Tongue (tissue), 2 donors: ENCODE data around the gene UCN. TPM values are rescaled to one million over a fixed set of nuclear protein-coding genes. Genes with fewer than 3 reads are reported as not detected.
"Not testable (repeated sequence)": the region's sequence is repeated elsewhere in the genome, so short reads cannot be mapped to it uniquely, and the experiment has no call there.

Experiments
- DNase-seq: peaks from one replicate; pipeline ENCODE4 v3.0.0-alpha.2; 2015
- total RNA-seq: library from RNA; depleted of rRNA; stranded (reverse); fragments of >200 nt; gene quantifications from one replicate; pipeline ENCODE4 v1.2.3, GENCODE V29; 2014

Gene UCN
- total RNA-seq, 1 donor from 2014 or later: not detected

DNA sequence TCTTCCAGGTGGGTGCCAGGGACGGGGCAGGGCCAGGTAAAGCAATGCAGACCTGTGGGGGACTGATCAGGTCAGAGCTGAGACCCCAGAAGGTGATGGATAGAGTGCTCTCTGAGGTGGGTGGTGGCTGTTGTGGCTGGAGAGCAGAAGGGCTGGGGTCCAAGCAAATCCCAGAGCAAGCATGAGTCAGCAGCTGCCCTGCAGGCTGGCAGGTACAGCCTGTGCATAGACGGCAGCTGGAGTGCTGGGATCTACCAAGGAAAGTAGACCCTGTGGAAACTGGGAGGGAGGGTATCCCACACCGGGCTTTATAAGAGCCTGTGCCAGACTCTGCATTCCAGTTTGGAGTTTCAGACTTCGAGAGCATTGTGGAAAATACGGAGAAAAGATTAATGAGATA, 25.4 kb downstream of the UCN start:
- peak; percentile 32 for DNase-seq

DNA sequence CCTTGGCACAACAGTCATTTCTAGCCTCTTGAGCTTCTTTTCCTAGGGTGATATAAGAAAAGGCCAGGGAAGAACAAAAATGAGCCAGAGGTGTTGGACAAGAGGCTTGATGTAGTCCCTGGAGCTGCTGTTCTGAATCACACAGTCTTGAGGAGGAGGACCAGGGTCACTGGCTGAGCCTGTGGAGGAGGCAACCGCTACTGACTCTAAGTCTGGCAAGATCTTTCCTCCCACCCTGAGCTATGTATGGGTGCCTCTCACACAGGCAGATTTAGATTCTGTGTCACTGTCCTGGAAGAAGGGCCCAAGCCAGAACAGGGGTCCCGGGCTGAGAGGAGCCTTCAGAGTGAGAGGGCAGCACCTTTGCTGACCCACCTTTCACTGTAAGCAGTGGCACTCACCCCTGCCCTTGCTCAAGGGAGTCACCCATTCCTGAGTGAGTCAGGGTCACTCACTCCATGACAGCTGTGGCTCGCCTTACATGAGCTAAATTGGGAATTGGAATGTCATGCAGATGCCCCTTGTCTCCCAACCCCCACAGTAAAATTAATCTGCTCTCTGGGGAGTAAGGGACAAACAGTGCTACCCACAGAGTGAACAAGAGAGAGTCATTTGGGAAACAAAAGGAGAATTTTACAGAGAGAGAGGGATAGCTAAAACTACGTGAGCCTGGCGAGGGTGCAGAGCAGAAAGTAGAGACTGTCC, 26.2 kb downstream of the UCN start, which contains the start of gene TRIM54:
Gene TRIM54 (plus strand): TSS at position 575 of the 705 bp plus-strand sequence. CDS start 303 bp downstream, outside the sequence.
- DNase-seq: peak; percentile 75

DNA sequence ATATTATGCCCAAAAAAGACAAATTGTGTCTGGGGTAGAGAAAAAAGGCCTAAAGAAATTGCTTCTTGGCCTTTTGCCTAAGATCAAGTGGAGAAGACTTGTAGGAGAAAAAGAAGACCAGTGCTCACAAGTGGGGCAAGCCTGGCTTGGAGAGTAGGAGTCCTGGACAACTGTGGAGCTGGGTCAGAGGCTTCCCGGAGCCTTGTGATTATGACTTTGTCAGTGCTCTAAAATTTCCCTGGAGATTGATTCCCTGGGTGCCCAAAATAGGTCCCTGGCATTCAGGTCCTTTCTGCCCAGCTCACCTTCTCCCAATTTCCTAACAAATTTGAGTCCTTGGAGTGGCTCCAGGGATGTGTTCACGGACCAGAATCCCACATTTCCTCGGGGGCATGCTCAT, 26.8 kb downstream of the UCN start:
- DNase-seq: no peak

DNA sequence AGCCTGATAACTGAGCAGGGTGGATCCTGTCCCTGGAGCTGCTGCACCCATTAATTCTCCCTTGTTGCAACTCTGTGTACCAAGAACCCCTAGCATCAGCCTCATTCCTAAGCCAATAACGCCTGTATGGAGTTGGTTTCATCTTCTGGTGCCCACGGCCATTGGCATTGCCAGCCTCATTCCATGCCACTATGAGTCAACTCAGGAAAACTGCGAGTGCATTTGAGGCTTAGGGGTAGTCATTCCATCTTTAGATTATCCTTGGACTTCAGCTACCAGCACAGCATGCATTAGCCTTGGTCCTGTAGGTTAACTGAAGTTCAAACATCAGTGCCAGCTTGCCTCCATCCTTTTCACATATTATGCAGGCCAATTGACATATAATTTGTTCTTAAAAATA, 27.4 kb downstream of the UCN start:
- no peak for DNase-seq

DNA sequence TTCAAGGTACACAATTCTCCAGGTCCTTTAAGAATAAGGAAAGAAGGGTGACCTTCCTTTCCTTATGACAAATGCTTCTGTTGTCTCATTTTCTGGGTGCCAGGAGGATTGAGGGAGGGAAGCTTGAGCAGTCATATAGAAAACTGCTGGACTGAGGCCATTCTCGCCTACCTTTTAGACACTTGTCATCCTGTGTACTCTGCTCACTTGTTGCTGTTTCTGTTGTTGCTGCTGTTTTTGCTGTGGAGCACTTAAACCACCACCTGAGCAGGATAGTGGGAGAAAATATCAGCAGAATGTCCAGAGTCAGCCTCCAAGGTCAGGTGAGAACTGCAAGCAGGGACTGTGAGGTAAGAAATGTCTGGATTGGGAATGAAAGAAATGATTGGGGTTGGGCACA, 30.2 kb downstream of the UCN start:
- DNase-seq: no peak

DNA sequence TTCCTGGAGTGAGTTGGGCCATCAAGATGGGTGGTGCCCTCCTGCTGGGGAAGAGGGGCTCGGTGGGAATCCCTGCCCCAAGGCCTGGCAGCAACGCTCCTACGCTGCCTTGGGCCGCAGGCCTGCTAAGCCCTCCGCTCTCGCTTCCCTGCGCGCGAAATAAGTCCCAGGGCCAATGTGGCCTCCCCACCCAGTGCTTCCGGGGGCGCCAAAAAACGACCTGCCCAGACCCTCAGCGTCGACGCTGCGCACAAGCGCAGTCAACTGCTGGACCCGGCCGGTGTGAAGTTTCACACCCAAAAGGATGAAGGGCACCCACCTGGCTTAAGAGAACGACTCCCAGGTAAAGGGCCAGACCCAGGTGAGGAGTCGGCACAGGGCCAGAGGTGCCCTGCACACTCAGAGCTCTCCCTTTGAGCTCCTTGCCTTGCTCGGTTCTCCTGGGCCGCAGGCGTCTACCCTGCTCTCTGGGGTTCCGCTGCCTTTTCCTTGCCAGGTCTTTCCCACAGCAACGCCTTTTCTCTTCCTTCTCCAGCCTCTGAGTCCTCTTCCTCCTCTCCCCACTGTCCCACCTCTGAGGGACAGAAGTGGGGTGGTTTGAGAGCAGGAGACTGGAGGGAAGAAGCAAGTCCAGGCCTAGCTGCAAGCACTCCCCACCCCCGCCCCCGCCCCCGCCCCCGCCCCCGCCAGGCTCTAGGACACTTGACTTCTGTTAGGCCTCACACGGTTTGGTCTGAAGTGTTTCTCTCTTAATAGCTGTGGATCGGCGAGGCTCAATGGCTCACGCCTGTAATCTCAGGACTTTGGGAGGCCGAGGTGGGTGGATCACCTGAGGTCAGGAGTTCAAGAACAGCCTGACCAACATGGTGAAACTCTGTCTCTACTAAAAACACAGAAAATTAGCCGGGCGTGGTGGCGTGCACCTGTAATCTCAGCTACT, 32.8 kb downstream of the UCN start, which contains the start of gene DNAJC5G:
Gene DNAJC5G (plus strand): TSS at position 223 of the 940 bp plus-strand sequence. CDS start 1,296 bp downstream, outside the sequence.
- no peak for DNase-seq

DNA sequence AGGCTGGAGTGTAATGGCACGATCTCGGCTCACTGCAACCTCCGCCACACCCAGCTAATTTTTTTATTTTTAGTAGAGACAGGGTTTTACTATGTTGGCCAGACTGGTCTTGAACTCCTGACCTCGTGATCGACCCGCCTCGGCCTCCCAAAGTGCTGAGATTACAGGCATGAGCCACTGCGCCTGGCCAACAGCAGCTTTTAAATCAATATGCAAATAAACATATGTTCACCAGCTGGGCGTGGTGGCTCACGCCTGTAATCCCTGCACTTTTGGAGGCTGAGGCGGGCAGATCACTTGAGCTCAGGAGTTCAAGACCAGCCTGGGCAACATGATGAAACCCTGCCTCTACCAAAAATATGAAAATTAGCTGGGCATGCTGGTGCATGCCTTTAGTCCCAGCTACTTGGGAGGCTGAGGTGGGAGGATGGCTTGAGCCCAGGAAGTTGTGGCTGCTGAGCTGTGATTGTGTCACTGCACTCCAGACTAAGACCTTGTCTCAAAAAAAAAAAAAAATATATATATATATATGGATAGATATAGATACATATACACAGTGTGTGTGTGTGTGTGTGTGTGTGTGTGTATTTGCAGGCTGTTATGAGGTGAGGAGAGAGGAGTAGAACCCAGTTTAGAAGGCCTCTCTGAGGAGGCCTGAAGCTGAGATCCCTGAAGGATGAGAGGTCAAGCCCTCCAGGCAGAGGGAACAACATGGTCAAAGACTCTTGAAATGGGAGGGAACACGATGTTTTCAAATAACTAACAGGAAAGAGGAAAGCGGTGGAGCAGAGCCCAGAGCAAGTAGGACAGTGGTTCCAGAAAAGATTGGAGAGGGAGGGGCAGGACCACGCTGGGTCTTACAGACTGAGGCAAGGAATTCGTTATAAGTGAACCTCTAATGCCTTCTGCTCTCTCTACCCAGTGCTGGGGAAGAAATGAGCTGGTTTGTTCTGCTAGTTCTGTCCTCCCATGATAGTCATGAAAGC, 35.4 kb downstream of the UCN start:
- DNase-seq: not testable (repeated sequence)

DNA sequence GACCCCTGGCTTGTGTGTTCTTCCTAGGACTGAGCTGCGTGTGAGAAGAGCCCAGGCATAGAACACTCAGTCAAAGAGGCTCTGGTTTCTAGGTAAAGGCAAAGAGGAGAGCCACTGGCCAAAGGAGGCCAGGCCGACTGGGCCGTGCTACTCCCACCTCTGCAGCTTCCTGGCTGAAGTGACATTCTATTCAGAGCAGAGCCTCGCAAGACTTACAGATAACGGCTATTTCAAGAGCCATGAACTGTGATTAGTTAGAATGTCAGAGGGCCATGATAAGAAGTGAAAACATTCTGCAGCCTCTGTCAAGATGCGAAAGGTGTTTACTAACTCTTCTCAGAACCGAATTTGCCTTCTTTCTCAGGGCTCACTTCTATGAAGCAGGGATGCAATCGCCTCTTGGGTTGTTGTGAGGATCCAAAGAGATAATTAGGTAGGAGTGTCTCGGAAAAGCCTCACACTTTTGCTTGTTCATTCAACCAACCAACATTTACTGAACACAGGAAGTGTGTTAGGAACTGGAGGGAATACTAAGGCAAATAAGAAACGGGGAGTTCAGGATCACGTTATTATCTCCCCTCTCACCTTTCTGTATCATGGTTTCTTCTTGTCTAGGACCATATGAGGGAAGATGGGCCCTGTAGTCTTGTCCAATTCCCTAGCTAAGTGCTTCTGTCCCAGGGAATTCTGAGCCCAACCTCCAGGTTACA, 36.5 kb downstream of the UCN start:
- no peak for DNase-seq

DNA sequence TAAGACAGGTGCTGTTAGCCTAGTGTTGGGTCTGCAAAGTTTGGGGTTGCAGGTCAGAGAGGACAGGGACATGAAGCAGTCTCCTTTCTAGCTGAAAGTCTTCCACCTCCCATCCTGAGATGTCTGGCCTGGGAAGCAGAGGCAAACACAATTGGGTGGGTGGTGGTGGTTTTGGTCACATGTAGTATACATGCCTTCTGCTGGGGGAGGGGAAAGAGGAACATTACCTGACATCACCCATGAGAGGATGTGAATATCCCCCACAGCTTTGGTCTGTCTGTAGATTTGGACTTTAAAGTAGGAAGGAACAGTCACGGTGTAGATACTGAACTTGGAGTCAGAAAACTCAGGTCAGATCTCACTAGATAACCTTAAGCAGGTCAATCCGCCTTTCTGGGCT, 37.6 kb downstream of the UCN start:
- DNase-seq: no peak

DNA sequence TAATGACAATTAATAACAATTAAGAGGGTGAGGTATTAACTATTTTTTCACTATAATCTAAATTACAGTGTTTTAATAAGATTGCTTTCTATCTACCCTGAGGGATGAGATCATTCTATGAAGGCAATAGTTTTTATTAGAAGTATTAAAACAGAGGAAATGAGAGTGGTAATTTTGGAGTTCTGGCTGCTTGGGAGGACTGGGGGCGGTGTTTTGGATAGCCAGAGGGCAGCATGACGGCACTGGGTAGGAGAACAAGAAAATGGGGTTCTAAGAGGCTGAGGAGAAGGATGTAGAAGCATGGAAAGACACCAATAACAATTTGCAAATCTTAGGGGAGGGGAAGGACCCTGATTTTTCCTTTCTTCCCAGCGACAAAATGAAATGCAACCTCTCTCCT, 38.1 kb downstream of the UCN start:
- no peak for DNase-seq

DNA sequence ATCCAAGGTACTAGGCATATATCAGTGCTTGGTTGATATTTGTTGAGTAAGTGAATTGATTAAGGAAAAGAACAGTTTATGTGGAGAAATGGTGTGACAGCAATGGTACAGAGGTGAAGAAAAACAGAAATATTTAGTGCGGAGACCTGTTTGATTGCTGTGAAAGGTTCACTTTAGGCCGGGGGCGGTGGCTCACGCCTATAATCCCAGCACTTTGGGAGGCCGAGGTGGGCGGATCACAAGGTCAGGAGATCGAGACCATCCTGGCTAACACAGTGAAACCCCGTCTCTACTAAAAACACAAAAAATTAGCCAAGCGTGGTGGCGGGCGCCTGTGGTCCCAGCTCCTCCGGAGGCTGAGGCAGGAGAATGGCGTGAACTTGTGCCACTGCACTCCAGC, 39.9 kb downstream of the UCN start:
- DNase-seq: not testable (repeated sequence)

DNA sequence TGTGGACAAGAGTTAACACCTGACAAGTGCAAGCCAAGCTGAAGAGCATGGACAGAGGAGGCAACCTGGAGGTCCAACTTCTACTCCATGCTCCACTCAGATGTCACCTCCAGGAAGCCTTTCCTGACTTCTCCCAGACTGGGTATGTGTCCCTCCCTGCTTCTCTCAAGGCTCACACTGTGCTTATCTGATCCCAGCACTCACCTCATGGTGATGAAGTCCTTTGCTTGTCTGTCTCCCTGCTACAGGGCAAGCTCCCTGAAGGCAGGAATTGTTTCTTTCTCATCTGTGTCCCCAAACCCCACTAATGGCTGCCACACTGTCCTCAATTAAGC, 42.7 kb downstream of the UCN start:
- no peak for DNase-seq

DNA sequence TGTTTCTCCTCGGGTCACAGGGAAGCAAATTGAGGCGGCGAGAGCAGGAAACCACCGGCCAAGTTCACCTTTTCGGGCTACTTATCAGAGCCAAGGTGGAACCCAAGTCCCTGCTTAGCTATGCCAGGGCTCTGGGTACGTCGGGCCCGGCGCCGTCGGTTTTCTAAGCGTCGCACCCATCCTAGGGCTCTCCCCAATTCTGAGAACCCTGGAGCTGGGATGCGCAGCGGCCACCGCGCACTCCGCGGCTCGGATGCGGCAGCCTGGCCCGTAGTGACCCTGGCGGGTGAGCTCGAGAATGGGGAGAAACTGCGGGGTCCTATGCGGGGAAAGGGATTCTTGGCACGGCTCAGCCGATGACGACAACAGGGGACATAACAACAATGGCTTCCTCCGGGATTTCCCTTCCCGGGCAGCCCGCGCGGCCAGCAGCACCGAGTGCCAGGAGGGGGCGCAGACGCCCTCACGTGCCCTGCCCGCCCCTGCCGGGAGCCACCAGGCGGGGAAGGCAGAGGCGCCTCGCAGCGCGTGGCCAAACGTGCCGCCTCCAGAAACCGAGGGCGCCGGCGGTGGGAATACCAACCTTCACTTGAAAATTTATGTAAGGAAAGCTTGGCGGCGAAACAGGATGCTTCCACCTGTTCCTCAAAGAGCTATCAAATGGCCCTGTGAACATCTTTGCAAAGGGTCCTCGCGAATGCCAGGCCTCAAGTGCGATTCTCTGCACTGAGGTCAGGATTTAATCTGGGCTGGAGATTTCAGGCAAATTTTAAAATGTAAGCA, 43.3 kb downstream of the UCN start:
- DNase-seq: peak; percentile 80

DNA sequence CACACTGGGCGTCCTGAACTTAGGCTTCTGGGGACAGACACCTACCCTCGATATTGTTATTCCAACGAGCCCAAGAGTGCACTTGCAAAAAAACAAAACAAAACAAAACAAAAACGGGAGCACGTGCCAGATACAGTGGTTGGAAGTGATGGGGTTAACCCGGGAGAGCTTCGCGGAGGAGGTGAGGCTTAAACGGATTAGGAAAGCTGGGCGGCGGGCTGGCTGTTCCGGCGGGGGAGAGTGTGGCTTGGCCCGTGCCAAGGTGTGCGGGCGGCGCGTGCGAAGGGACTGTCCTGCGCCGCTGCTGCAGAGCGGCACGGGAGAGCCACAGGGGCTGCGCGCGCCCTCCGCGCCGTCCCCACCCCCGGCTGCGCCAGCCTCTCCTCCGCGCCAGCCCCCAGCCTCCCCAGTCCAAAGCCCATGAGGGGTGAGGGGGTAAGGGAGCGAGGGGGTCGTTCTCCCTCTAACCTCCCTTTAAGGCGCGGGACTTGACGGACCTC, 43.9 kb downstream of the UCN start:
- DNase-seq: no peak

DNA sequence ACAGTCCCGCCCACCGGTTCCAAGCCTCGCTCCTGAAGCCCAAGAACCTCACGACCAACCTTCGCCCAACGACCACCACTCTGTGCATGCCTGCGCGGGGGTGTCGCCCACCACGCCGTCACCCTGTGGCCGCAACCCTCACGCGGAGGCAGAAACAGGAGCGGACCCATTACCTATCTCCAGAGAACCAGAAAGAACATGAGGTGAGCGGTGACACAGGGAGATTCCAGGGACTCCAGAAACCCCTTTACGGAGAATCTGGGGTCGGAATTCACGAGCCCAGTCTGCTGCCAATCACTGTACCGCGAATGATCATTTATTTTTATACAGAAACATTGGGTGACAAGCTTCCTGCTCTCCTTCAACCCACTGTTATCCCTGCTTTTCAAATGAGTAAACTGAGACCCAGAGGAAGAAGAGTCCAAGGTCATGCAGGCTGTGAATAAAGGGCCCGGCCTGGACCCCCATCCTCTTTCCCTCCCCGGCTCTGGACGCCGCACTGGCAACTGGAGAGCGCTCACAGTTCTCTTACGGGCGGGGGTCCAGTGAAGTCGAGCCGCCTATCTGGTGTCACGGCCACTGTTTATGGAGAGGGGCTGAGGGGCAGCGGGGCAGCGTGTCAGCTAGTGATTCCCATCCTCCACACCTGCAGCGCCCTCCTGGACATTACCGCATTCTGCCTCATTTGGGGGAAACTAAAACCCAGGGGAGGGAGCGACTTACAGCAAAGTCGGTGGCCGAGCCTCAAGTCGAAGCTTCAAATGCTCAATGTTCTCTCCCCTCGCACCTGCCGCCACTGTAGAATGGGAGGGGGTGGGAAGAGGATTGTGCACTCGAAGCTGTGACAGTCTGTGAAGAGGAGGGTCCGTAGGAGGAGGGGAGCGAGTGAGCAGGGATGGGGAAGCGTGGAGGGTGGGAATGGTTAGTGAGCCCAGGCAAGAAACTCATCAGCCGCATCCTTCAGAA, 44.7 kb downstream of the UCN start:
- DNase-seq: no peak

DNA sequence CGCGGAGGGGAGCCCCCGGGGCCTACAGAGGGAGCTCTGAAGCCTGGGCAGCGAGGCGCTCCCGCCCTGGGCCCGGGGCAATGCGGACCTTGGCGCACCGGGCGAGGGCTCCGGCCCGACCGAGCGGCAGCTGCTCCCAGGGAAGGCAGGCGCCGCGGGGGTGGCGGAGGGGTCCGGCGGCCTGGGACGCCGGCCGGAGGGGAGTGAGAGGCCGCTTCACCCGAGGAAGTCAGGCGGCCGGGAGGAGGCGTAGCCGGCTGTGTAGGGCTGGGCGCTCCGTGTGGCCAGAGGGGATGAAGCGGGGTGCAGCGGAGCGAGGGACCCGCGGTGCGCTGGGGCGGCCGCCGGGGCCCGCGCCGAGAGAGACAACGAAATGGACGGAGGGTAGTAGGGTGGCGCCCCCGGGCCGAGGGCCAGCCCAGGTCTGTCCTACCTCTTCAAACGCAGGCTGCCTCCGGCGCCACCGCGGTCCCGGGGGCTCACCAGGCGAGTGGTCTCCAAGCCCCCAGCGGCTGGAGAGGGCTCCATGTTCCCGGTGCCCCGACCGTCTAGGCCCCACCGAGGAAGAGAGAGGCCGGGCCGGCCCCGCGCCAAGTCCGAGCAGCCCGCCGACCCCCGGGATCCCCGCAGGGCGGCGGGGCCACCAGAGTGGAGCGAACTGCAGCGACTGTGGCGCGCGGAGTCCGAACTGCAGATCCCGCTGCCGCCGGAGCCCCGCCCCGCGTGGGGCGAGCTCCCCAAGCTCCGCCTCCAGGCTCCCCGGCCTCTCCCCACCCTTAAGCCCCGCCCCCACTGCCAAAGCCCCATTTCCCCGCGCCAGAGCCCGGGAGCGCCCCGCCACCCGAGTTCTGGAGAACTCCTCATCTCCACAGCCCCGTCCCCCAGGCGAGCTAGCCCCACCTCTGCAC, 45.6 kb downstream of the UCN start, which contains the start of gene SLC30A3:
Gene SLC30A3 (minus strand): TSS at position 669 of the 908 bp plus-strand sequence. CDS start 141 bp downstream, at position 528.
- DNase-seq: peak; percentile 63

DNA sequence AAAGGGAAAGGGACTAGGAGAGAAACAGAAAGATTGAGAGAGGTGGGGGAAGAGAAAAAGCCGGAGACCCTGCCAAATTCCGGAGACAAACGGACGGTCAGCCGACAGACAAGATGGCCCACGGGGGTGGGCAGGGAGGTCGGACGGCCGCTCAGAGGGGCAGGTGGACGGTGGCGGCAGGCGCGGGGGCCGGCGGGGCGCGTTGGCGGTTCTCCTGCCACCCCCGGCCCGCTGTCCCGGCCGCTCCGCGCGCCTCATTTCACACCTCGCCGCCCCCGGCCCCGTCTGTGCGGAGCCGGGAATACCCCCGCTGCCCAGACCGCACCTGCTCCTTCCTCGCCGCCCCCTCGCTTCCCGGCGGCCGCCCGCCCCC, 46.3 kb downstream of the UCN start:
- DNase-seq: no peak
